Posterior cingulate gyrus (tissue), 11 donors: Measurements from ENCODE around the gene LRRC28.

ENCODE experiments used
- DNase-seq, 10 donors: peaks; one replicate each; pipeline versions ENCODE4 v3.0.0 to v3.0.0-alpha.2; 2020 to 2021; ENCODE audit warnings: mixed read lengths in 3 of 10
- intact Hi-C: fragments of 100-400 bp; cut with DNase I; formaldehyde crosslinking; loops from one replicate; pipeline ENCODE4 v1.15.1; 2023

Gene LRRC28

DNA sequence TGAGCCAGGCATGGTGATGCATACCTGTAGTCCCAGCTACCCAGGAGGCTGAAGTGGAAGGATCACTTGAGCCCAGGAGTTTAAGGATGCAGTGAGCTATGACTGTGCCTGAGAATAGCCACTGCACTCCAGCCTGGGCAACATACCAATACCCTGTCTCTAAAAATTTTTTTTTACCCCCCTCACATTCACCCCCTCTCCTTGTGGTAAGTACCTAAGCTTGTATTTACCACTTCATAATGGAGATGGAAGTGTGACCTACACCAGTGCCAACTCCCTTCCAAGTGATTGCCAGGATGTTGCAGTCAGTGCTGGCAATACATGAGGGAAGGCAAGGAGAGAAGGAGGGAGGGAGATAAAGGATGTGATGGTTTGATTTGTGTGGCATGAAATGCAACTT is 84.2 kb downstream of the LRRC28 start:
- intact Hi-C loops = no loop called here
- no peak for DNase-seq

GRCh38 chr15:99336794-99337193 is 85.5 kb downstream of the LRRC28 start:
- intact Hi-C loops = no loop called here
- DNase-seq = no peak

- intact Hi-C loops = no loop called here
- no peak for DNase-seq
Observed at GRCh38 chr15:99340347-99340746, 89.1 kb downstream of the LRRC28 start.

GRCh38 chr15:99341786-99342185 is 90.5 kb downstream of the LRRC28 start:
- intact Hi-C loops = no loop called here
- DNase-seq = no peak

- DNase-seq = no peak
- intact Hi-C loops = no loop called here
Observed at GRCh38 chr15:99343208-99343607, 91.9 kb downstream of the LRRC28 start.

- intact Hi-C loops = no loop called here
Observed at GRCh38 chr15:99343881-99344551, 92.7 kb downstream of the LRRC28 start.

GRCh38 chr15:99344639-99345038 is 93.4 kb downstream of the LRRC28 start:
- no peak for DNase-seq
- intact Hi-C loops = no loop called here

More at GRCh38 chr15:99343881-99344551, 92.7 kb downstream of the LRRC28 start:
- peak in 7 of 10 donors; percentile 9 to 92 (median 60) for DNase-seq

DNA sequence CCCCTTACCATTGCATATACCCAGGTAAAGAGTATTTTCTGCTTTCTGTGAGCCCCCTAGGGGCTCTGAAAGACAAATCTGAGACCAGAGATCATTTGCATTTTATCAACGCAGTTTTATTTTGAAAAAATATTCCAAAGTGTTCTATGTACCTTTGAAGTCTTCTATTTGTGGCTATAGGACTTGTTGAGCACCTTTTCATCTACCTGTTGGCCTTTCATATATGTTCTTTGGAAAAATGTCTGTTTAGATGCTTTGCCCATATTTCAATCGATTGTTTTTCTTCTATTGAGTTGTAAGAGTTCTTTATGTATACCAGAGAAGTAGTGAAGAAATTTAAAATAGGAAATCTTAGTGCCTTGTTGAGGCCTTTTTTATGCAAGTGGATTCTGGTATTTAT is 94.0 kb downstream of the LRRC28 start:
- intact Hi-C loops = no loop called here
- DNase-seq = no peak

DNA sequence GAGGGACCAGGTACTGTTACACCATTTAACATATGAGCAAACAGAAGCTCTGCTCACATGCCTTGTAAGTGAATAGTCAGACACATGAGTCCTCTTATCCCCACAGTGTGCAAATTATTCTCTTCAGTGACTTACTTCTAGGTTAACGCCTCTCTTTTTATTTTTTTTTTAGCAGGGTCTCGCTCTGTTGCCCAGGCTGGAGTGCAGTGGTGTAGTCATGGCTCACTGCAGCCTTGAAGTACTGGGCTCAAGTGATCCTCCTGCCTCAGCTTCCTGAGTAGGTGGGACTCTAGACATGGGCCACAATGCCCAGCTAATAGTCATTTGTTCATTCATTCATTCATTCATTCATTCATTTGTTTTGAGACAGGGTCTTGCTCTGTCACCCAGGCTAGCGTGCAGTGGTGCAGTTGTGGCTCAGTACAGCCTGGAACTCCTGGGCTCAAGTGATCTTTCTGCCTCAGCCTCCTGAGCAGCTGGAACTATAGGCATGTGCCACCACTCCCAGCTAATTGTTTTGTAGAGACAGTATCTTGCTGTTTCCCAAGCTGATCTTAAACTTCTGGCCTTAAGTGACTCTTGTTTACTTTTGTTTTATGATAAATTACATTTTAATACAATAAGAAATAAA is 94.7 kb downstream of the LRRC28 start:
- intact Hi-C loops = no loop called here
- no peak for DNase-seq

DNA sequence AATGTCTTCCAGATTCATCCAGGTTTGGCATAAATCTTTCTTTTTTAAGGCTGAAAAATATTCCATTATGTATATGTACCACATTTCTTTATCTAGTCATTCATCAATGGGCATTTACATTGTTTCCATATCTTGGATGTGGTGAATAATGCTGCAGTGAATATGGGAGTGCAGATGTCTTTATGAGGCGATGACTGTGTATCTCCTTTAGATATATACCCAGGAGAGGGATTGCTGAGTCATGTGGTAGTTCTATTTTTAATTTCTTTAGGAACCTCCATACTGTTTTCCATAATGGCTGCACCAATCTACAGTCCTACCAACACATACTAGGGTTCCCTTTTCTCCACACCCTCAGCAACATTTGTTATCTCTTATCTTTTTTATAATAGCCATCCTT is 96.3 kb downstream of the LRRC28 start:
- no peak for DNase-seq
- intact Hi-C loops = no loop called here

DNA sequence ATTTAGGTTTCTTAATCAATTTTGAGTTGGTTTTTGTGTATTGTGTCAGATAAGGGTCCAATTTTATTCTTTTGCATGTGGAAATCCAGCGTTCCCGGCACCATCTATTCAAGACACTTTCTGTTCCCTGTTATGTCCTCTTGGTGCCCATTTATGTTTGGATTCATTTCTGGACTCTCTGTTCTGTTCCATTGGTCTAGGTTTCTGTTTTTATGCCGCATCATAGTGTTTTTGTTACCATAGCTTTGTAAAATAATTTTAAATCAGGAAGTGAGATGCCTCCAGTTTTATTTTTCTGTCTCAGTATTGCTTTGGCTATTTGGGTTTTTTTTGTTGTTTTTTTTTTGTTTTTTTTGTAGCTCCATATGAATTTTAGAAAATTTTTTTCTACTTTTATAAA is 97.1 kb downstream of the LRRC28 start:
- intact Hi-C loops = no loop called here
- no peak for DNase-seq

DNA sequence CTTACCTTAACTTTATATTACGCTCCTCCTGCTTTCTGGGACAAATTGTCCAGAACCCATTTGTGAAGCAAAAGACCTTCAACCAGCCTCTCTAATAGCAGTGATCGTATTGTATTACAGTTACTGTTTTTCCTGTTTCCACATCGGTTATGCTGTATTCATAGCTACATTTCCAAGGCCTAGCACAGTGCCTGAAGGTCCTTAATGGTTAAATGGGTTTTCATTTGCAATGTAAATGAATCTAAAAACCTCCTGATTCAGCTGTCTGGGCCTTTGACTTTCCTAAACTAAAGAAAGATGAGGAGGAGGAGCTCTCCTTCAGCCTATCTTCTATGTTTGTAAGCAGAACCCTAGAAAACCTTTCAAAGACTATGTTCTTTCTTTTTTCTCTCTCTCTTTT is 99.1 kb downstream of the LRRC28 start:
- intact Hi-C loops = no loop called here
- no peak for DNase-seq

- no peak for DNase-seq
- intact Hi-C loops = no loop called here
Observed at GRCh38 chr15:99359769-99360168, 108.5 kb downstream of the LRRC28 start.

- intact Hi-C loops = no loop called here
- DNase-seq = peak in 3 of 10 donors; percentile 14 to 83 (median 19)
Observed at GRCh38 chr15:99361545-99362185, 110.4 kb downstream of the LRRC28 start.

- intact Hi-C loops = no loop called here
- no peak for DNase-seq
Observed at GRCh38 chr15:99365242-99365641, 114.0 kb downstream of the LRRC28 start.

DNA sequence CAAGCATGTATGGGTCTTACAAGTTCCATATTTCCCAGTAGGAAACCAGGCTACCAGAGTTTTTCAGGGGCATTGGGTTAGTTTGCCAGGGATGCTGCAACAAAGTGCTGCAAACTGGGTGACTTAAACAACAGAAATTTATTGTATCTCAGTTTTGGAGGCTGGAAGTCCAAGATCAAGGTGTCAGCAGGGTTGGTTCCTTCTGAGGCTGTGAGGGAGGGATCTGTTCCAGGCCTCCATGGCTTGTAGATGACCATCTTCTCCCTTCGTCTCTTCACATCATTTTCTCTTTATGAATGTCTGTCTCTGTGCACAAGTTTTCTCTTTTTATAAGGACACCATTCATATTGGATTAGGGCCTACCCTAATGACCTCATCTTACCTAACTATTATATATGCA is 114.7 kb downstream of the LRRC28 start:
- no peak for DNase-seq
- intact Hi-C loops = no loop called here

- no peak for DNase-seq
- intact Hi-C loops = no loop called here
Observed at GRCh38 chr15:99368743-99369142, 117.5 kb downstream of the LRRC28 start.

GRCh38 chr15:99369196-99369595 is 117.9 kb downstream of the LRRC28 start:
- intact Hi-C loops = no loop called here
- no peak for DNase-seq

DNA sequence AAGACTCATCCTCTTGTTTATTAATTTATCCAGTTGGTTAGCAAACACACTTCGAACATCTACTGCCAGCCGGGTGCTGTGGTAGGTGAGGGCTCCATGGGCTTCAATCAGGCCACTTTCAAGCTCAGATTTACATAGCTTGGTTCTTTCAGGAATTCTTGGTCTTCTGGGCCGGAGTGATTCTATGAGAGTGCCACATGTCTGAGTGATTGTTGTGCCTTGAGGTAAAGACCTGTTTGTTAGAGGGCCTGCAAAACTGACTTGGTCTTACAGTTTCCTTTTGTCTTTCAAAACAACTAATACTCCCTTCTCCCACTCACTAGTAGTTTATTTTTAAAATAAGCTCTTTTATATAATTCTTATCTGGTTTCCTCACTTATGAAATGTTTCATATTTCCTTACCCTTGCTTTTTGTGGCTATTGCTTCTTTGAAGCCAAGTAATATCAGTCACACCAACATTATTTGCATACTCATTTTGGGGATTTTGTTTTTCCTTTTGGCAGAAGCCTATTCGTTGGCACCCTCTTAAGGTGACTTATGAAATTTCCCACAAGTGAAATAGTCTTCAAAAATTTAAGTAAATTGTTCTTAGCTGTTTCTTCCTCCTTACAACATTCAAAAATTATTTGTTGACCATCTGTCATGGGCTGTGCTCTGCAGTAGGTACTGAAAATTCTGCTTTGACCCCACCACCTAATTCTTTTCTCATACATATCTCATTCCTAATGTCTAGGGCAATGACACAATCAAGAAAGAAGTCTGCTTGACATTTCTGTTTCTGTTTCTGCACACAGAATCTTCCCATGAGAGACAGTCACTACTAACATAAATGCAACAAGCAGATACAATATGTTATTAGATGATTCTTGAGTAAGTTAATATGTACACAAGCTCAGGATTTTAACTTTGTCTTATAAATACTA is 120.2 kb downstream of the LRRC28 start:
- no peak for DNase-seq
- intact Hi-C loops = no loop called here

DNA sequence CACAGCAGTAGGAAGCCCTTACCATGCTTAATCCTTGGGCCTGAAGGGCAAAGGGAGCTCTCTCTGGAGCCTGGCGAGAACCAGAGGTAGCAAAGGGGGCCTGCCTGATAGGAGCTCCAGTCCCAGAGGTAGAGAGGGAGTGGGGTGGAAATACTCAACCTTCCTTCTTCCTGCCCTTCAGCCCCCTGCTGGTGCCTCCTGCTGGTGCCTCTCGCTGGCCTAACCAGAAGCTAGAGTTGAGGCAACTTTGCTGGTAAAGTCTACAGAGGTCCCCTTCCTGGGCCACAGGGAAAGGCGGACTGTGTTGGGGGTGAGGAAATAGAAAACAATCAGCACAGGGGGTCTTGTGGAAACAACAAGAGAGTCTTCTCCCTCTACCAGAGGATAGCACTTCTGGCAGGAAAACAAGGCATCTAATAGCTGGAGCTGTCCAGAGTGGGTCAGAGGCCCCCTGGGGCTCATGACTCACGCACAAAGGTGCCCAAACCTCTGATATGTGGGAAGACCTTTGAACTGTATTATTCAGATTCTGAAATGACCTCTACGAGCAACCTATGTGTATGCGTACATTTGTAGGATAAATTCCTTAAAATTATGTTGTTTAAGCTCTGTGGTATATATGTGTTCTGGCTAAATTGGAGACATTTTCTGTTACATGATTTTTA is 133.9 kb downstream of the LRRC28 start:
- no peak for DNase-seq
- intact Hi-C loops = no loop called here
